ENCODE data around the gene RPRD2. TPM values are rescaled to one million over a fixed set of nuclear protein-coding genes. Genes with fewer than 3 reads are reported as not detected.
A peak's percentile ranks its signal among the peaks of the same experiment; 100 is the strongest.

The RPRD2 gene
- total and polyA plus RNA-seq, 12 donors, result 7.3 to 44.5 (median 23.5) TPM

GRCh38 chr1:150385537-150386445, 21.8 kb downstream of the RPRD2 start:
- TF ChIP-seq POLR2A (IDR thresholded peaks at IDR 0.05) (no peak), CTCF (IDR thresholded peaks at IDR 0.05) (no peak)

GRCh38 chr1:150386592-150386991, 22.6 kb downstream of the RPRD2 start:
- Histone ChIP-seq H3K4me1 (replicated peaks in 1 of 2) (peaks cover 0 to 33% of the 10 kb centered on the region in 2 donors), H3K36me3 (replicated peaks in 1 of 2) (no peaks in the 10 kb centered on the region), H3K27ac (peak overlapping the region in 1 of 5 donors; percentile 4), H3K9me3 (replicated peaks in 1 of 3) (no peaks in the 10 kb centered on the region), H3K27me3 (no peaks in the 10 kb centered on the region), H3K4me3 (no peak overlapping the region)
- TF ChIP-seq POLR2A (IDR thresholded peaks at IDR 0.05), result no peak
- TF ChIP-seq CTCF (IDR thresholded peaks at IDR 0.05), result no peak
- intact Hi-C loops (cut with DNase I), result no loop called here
- DNase-seq, result no peak
- WGBS, 4 donors, result 80 to 88% (median 86%) methylated on average over 1 of the region's 1 CpG

More at GRCh38 chr1:150385537-150386445, 21.8 kb downstream of the RPRD2 start:
- DNase-seq, result no peak
- H3K9me3 ChIP-seq (replicated peaks in 1 of 3), result no peaks in the 10 kb centered on the region
- H3K27ac ChIP-seq, result no peak overlapping the region
- peaks cover 0 to 27% of the 10 kb centered on the region in 2 donors for H3K4me1 ChIP-seq (replicated peaks in 1 of 2)
- H3K36me3 ChIP-seq (replicated peaks in 1 of 2), result no peaks in the 10 kb centered on the region
- no peaks in the 10 kb centered on the region for H3K27me3 ChIP-seq
- no peak overlapping the region for H3K4me3 ChIP-seq
- WGBS, 4 donors, result 85 to 95% (median 93%) methylated on average over 10 of the region's 10 CpGs
- intact Hi-C loops (cut with DNase I), result no loop called here

GRCh38 chr1:150387200-150387599, 23.3 kb downstream of the RPRD2 start:
- Histone ChIP-seq H3K4me1 (replicated peaks in 1 of 2) (peaks cover 0 to 33% of the 10 kb centered on the region in 2 donors), H3K27ac (peak overlapping the region in 1 of 5 donors; percentile 4), H3K36me3 (replicated peaks in 1 of 2) (no peaks in the 10 kb centered on the region), H3K9me3 (replicated peaks in 1 of 3) (no peaks in the 10 kb centered on the region), H3K27me3 (no peaks in the 10 kb centered on the region), H3K4me3 (no peak overlapping the region)
- intact Hi-C loops (cut with DNase I), result no loop called here
- no peak for DNase-seq
- no peak for TF ChIP-seq POLR2A (IDR thresholded peaks at IDR 0.05)
- no peak for TF ChIP-seq CTCF (IDR thresholded peaks at IDR 0.05)

- Histone ChIP-seq H3K27ac (no peak overlapping the region), H3K4me3 (no peak overlapping the region), H3K36me3 (replicated peaks in 1 of 2) (no peaks in the 10 kb centered on the region), H3K4me1 (replicated peaks in 1 of 2) (peaks cover 0 to 33% of the 10 kb centered on the region in 2 donors), H3K27me3 (no peaks in the 10 kb centered on the region), H3K9me3 (replicated peaks in 1 of 3) (no peaks in the 10 kb centered on the region)
- TF ChIP-seq POLR2A (IDR thresholded peaks at IDR 0.05) (no peak), CTCF (IDR thresholded peaks at IDR 0.05) (no peak)
- no peak for DNase-seq
- 80 to 93% (median 89%) methylated on average over 5 of the region's 5 CpGs for WGBS, 4 donors
- intact Hi-C loops (cut with DNase I), result no loop called here
Measured at GRCh38 chr1:150388241-150388640, 24.3 kb downstream of the RPRD2 start.
